ENCODE data around the gene DEFB110. TPM values are rescaled to one million over a fixed set of nuclear protein-coding genes. Genes with fewer than 3 reads are reported as not detected.

The DEFB110 gene
- total RNA-seq: not detected

DNA sequence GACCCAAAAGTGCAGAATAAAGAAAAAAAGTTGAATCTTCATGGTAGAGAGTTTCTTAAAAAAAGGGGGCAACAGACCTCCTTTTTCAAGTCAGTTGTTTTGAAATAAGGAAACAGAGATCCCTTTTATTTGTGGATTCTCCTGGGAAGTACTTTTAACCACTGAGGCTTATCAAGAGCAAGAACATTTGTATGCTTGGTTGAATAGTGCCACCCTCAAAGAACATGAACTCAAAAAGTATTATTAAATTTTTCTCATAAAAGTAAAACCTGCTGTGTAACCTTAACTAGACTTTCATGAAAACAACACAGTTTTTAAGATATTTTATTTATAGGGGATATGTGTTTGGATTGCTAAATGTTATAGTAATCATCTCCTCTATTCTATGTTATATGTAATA, at the start of gene DEFB110:
TSS of gene DEFB110 (minus strand) at position 101 of the 400 bp plus-strand sequence. CDS start at position 42, 59 bp downstream.

DNA sequence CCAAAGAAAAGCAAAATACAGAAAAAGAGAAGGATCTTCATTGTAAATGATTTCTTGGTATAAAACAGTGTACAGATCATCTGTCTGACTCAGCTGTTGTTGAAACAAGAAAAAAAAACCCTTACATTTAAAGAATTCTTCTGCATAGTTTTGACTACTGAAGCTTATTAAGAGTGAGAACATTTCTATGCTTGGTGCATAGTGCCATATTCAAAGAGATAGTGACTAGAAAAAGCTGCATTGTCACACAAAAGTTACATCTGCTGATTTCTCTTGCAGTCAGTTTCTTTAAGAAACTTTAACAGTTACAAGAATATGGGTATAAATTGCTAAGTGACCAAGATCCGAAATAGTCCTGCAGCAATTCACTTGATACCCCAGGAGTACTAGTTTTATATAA, 28.0 kb upstream of the DEFB110 start, which contains the start of gene DEFB112:
TSS of gene DEFB112 (minus strand) at position 101 of the 400 bp plus-strand sequence. CDS start at position 41, 60 bp downstream.

GRCh38 chr6:49969605-49970004, 52.2 kb downstream of the DEFB110 start, which contains the start of gene DEFB113:
Gene DEFB113 (minus strand): TSS chr6:49969625. CDS start chr6:49969625, 0 bp downstream.

Other genes starting within 250 kb of the DEFB110 start
- not detected for gene PGK2, start 234.7 kb downstream of the DEFB110 start, total RNA-seq
- not detected for gene CRISP1, start 155.5 kb downstream of the DEFB110 start, total RNA-seq
- not detected for gene DEFB114, start 57.8 kb downstream of the DEFB110 start, total RNA-seq
- gene DEFB113, start 52.4 kb downstream of the DEFB110 start, total RNA-seq: not detected
- not detected for gene DEFB112, start 27.9 kb upstream of the DEFB110 start, total RNA-seq

Measured in metanephros (tissue), 1 donor.